Neuron (in vitro differentiated cells): ENCODE measurements around the gene ABHD11.
"Not testable (repeated sequence)": the region's sequence is repeated elsewhere in the genome, so short reads cannot be mapped to it uniquely, and the experiment has no call there.

Experiments
- H2AFZ ChIP-seq: one replicate; pipeline ENCODE4 v1.6.1; 2013; ENCODE audit warnings: low read depth, mild to moderate bottlenecking, inconsistent platforms, low read length, moderate library complexity
- H3K27me3 ChIP-seq: one replicate; pipeline ENCODE4 v1.6.1; 2013; ENCODE audit warnings: low read length; ENCODE audit not compliant: insufficient read depth
- H3K36me3 ChIP-seq: one replicate; pipeline ENCODE4 v1.6.1; 2013; ENCODE audit warnings: low read length; ENCODE audit not compliant: insufficient read depth
- H3K4me1 ChIP-seq: one replicate; pipeline ENCODE4 v1.6.1; 2013; ENCODE audit warnings: low read length; ENCODE audit not compliant: insufficient read depth
- H3K4me3 ChIP-seq: 2 replicates; pipeline ENCODE4 v1.5.1; 2013; ENCODE audit warnings: mild to moderate bottlenecking, low read length, moderate library complexity
- H3K9me3 ChIP-seq: one replicate; pipeline ENCODE4 v1.6.1; 2013; ENCODE audit warnings: low read length

ABHD11 gene

DNA sequence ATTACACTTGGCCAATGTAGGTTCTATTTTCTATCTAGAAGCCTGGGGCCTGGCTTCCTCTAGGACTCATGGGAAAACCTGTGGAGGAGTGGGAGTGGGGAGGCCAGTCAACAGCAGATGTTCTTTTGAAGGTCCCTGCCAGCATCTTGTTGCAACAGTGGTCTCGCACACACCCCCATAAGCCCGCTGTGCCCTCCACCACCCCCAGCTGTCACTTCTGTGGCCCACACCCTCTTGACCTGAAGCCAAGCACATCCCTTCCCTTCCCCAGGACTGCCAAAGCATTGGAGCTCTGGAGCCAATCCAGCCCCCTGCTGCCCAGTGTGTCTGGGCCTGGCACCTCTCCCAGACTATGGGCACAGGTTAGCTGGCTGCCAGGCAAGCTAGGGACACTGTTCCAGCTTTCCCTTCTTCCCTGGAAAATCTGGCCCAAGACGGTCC is 17.2 kb downstream of the ABHD11 start:
- Histone ChIP-seq H3K27me3 (peaks cover 3% of the 10 kb centered on the region), H3K4me1 (peaks cover 5% of the 10 kb centered on the region), H3K36me3 (no peaks in the 10 kb centered on the region), H3K4me3 (no peak overlapping the region), H2AFZ (no peak overlapping the region), H3K9me3 (no peaks in the 10 kb centered on the region)

DNA sequence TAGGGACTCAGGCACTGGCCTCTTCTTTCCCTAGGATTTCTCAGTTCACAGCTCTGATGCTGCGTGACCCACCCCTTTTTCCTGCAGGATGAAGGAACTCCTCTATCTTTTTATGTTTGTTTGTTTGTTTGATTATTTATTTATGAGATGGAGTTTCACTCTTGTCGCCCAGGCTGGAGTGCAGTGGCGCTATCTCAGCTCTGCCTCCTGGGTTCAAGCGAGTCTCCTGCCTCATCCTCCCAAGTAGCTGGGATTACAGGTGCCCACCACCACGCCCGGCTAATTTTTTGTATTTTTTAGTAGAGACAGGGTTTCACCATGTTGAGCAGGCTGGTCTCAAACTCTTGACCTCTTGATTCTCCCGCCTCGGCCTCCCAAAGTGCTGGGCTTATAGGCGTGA is 18.2 kb downstream of the ABHD11 start:
- H3K4me1 ChIP-seq, result peaks cover 13% of the 10 kb centered on the region
- not testable (repeated sequence) for H3K9me3 ChIP-seq, H3K27me3 ChIP-seq, H3K4me3 ChIP-seq, H2AFZ ChIP-seq, H3K36me3 ChIP-seq

DNA sequence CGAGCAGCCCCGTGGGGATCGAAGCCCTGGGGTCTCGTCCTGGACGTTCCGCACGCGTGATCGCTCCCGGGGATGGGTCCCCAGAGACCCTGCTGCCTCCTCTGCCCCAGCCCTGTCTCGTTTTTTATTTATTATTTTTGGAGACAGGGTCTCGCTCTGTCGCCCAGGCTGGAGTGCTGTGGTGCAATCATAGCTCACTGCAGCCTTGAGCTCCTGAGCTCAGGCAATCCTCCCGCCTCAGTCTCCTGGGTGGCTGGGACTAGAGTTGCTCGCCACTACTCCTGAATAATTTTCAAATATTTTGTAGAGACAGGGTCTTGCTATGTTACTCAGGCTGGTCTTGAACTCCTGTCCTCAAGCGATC is 18.8 kb downstream of the ABHD11 start:
- no peaks in the 10 kb centered on the region for H3K36me3 ChIP-seq
- peak overlapping the region; percentile 67 for H3K4me3 ChIP-seq
- H3K4me1 ChIP-seq, result peaks cover 13% of the 10 kb centered on the region
- peaks cover 3% of the 10 kb centered on the region for H3K27me3 ChIP-seq
- H2AFZ ChIP-seq, result no peak overlapping the region
- H3K9me3 ChIP-seq, result no peaks in the 10 kb centered on the region

DNA sequence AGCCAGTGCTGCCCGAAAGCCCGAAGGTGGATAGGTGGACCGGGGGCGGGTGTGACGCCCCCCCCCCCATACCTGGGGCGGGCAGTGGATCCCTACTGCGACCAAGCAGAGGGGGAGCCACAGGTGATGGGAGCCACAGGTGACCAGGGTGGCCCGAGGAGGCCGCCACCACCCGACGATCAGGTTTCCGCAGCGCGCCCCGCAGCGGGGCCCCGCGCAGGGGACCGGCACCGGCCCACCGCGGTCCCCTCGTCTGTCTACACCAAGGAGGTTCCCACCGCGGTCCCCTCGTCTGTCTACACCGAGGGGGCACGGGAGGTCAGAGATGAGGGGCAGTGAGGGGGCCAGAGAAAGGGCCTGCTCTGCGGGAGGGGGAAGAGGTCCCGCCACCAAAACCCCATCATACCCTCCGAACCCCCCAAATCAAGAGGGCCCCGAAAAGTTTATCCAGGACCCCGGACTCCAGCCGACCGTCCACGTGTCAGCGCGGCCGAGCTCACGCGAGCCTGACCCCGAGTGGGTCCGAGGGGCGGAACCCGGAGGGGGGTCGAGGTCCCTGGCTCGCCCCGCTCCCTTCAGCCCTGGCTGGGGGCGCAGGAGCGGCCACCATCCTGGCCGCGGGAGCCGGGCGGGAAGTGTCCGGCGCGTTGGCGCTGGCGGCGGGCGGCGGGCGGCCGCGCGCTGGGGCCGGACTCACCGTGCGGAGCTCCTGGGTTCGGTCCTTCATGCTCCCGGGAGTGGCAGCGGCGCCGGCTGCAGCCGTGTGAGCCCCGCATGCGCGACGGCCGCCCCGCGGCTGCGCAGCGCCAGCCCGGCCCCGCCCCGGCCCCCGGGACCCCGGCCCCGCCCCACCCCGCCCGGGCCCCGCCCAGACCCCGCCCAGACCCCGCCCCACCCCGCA is 19.4 kb downstream of the ABHD11 start, which contains the start of gene STX1A:
TSS of gene STX1A (minus strand) at position 765 of the 901 bp plus-strand sequence. CDS start at position 727, 38 bp downstream.
- Histone ChIP-seq H2AFZ (peak within 1 kb of the TSS; percentile 97), H3K36me3 (no peaks in the 10 kb centered on the region), H3K9me3 (no peaks in the 10 kb centered on the region)

DNA sequence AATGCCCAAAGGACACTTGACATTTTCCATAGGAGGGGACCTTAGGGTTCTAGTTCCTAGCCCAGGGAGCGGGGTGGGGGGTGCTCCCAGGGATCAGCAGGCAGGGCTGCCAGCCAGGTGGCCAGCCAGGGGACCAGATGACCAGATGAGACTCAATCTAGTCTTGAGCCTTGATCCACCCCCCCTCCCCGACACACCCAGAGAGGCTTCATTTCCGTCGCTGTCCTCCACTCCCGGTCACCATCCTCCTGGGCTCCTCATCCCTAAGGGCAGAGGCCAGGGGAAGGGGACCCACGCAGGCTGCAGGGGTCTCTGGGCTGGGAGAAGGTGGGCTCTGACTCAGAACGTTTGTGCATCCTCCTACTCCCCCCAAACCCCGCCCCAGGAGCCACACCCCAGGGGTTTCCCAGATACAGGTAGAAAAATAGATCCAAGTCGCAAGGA is 20.1 kb downstream of the ABHD11 start:
- peaks cover 3% of the 10 kb centered on the region for H3K27me3 ChIP-seq
- H3K36me3 ChIP-seq, result no peaks in the 10 kb centered on the region
- H3K4me1 ChIP-seq, result peaks cover 13% of the 10 kb centered on the region
- H3K9me3 ChIP-seq, result no peaks in the 10 kb centered on the region
- no peak overlapping the region for H2AFZ ChIP-seq
- peak overlapping the region; percentile 67 for H3K4me3 ChIP-seq

More for the DNA sequence above, 19.4 kb downstream of the ABHD11 start, which contains the start of gene STX1A:
- Histone ChIP-seq H3K27me3 (peaks cover 3% of the 10 kb centered on the region), H3K4me1 (peaks cover 13% of the 10 kb centered on the region), H3K4me3 (peak within 1 kb of the TSS; percentile 67)

DNA sequence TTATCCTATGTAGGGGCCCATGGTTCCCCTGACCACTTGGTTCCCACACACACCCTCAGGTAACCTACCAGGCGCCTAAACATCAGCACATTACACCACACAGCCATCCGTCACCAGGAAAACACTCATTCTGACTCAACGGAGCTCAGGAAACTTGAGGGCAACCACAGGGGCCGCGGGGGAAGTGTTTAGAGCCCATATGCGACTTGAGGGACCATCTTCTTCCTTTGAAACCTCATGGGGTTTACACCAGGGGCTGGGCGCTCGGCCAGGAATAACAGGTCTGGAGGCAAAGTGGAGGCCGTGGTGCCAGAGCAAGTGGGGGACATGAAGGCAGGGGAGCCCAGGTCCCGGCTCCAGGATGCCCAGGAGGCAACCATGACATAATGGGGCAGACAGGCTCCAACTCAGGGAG is 20.6 kb downstream of the ABHD11 start:
- Histone ChIP-seq H3K4me3 (no peak overlapping the region), H2AFZ (no peak overlapping the region), H3K9me3 (no peaks in the 10 kb centered on the region), H3K36me3 (no peaks in the 10 kb centered on the region), H3K27me3 (peaks cover 3% of the 10 kb centered on the region), H3K4me1 (peaks cover 13% of the 10 kb centered on the region)

DNA sequence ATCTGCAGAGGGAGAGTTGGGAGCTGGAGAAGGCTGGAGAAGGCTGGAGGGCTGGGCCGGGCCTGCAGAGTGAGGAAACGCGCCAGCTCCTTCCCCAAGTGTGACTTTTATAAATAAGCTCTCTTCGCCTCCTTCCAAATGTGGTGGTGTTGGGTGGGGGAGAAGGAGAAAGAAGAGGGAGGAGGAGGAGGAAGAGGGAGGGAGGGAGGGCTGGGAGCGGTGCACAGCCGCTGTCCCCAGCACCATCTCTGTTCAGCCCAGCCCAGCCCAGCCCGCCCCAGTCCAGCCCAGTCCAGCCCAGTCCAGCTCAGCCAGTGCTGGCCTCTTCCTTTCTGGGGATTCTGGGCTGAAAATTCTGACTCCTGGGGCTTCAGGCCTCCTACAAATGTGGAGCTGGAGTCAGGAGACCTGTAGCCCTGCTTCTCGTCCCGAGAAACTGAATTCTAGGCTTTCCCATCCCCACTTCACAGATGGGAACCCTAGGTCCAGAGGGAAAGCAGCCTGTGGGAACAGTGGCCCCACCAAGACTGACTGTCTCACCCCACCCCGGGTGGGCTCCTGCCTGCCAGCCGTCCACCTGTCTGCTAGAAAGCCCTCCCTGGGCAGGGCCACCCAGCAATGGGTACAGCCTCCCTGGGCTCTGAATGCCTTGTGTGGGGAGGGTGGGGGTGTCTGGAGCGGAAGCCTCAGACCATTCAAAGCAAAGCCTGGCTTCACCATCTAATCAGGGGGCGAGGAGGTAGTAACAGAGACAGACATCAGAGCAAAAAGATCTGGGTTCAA is 21.4 kb downstream of the ABHD11 start:
- Histone ChIP-seq H3K4me3 (no peak overlapping the region), H3K27me3 (peaks cover 3% of the 10 kb centered on the region), H3K36me3 (no peaks in the 10 kb centered on the region), H3K4me1 (peaks cover 13% of the 10 kb centered on the region), H2AFZ (no peak overlapping the region), H3K9me3 (no peaks in the 10 kb centered on the region)

DNA sequence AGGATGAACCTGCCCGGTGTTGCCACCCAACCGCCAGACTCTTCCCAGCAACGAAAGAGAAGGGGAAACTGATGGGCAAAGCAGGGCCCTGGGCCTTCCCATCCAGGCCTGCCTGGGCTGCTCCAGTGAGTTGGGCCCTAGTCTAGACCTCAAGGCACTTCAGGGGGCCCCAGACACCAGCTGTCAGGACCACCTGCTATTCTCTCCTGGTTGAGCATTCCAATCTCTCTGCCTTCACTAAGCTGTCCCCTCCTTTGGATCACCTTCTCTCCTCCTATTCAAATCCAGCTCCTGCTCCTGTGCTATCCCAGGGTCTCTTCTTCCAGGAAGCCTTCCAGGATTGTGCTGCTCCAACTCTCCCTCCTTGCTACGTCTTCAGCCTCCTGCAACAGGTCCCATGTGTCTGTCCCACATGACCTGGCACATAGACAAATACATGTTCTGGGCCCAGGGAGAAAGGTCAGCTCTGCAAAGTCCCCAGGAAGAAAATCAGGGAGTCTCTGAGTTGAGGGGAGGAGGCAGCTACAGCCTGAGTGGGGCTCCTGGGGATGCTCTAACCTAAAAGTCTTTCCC is 22.2 kb downstream of the ABHD11 start:
- Histone ChIP-seq H3K4me3 (no peak overlapping the region), H2AFZ (no peak overlapping the region), H3K4me1 (peaks cover 13% of the 10 kb centered on the region), H3K36me3 (no peaks in the 10 kb centered on the region), H3K27me3 (peaks cover 2% of the 10 kb centered on the region), H3K9me3 (no peaks in the 10 kb centered on the region)

DNA sequence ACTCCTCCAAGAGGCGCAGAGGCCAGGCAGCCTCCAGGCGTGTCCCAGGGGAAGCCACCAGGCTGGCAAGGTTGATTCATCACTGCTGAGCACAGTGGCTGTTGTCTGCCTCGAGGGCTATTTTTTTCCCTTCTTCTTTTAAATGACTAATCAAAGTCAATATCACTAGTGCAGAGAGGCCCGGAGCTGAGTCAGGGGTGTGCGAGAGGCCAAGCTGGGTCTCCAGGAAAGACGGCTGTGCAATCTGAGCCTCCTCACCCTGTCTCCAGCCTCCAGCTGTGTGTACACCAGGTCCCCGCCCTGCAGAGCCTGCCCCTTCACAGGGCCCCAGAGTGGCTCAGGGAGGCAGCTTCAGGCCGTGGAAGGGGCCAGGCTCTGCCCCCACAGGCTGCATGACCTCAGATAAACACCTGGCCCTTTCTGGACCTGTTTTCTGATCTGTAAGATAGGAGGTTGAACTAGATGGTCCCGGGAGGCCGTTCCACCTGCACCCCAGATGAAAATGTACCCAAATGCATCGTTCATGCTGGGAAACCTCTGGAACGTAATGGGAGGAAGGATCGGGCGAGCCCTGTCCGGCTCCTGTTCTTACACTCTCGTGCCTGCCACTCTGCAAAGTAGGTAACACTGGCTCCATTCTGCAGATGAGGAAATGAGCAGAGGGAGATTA is 22.8 kb downstream of the ABHD11 start:
- Histone ChIP-seq H3K36me3 (no peaks in the 10 kb centered on the region), H3K4me3 (no peak overlapping the region), H3K9me3 (no peaks in the 10 kb centered on the region), H2AFZ (no peak overlapping the region), H3K27me3 (no peaks in the 10 kb centered on the region), H3K4me1 (peaks cover 13% of the 10 kb centered on the region)

DNA sequence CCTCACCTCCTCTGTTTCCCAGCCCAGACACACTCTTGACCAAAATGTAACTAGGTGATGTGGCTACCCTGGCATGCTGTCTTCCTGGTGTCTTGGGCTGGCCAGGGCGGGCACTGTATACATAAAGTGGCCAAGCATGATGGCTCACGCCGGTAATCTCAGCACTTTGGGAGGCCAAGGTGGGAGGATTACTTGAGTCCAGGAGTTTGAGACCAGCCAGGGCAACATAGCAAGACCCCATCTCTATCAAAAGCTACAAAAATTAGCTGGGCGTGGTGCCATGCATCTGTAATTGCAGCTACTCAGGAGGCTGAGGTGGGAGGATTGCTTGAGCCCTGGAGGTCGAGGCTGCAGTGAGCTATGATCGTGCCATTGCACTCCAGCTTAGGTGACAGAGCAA is 25.3 kb downstream of the ABHD11 start:
- H2AFZ ChIP-seq, H3K4me1 ChIP-seq, H3K27me3 ChIP-seq, H3K36me3 ChIP-seq, H3K9me3 ChIP-seq, H3K4me3 ChIP-seq: not testable (repeated sequence)

DNA sequence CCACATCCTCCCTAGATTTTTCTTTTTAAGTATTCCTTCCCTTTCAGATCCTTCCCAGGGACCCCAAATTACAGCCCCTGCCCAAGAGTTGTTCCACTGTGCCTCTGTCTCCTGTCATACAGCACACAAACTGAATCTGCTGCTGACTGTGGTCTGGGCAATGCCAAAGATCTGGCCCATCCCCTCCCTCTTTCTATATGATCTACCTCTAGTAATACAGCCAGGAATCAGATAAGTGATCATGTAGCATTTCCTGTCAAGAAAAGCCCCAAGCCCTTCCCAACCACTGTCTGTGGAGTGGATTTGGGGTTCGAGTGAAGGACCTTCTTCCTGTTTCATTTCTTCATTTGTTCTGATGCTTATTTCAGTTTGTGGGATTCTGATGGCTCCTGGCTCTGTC is 25.8 kb downstream of the ABHD11 start:
- Histone ChIP-seq H3K36me3 (no peaks in the 10 kb centered on the region), H3K4me1 (peaks cover 9% of the 10 kb centered on the region), H3K27me3 (no peaks in the 10 kb centered on the region), H2AFZ (no peak overlapping the region), H3K9me3 (no peaks in the 10 kb centered on the region), H3K4me3 (no peak overlapping the region)

DNA sequence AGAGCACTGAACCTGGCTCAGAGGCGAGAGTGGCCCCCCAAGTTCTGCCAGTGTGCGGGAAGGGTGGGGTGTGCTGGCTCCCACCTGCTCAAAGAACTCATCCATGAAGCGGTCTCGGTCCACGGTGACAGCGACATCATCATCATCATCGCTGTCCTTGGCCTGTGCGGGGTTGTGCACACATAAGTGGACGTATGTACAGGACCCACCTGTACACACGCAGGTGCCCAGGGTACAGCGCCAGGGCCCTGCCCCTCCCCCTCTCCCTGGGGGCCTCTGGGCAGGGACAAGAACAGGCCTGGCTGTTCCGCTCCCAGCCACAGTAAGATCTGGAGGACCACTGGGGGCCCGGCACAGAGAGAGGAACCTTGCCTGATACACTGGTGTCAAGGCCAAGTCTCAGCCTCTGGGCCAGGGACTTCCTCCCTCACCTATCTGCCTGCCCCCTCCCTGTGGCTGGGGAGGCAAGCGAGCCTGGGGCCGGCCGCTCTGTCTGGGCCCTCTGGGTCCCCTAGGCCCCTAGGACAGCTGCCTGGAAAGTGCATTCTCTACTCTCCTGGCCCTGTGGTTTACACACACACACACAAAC is 29.5 kb downstream of the ABHD11 start:
- no peaks in the 10 kb centered on the region for H3K4me1 ChIP-seq
- H3K9me3 ChIP-seq, result no peaks in the 10 kb centered on the region
- H3K4me3 ChIP-seq, result no peak overlapping the region
- H2AFZ ChIP-seq, result no peak overlapping the region
- peaks cover 3% of the 10 kb centered on the region for H3K36me3 ChIP-seq
- no peaks in the 10 kb centered on the region for H3K27me3 ChIP-seq
